Upper lobe of left lung (tissue), 4 donors: ENCODE results near the gene GOLPH3.

ENCODE experiments used
- EP300 ChIP-seq, 4 donors: sonication (generic); formaldehyde crosslinking; IDR thresholded peaks; one replicate each; pipeline ENCODE4 v1.5.1; 2017; ENCODE audit warnings: antibody characterized with exemption in 4 of 4, control low read depth in 2 of 4
- POLR2A ChIP-seq, 4 donors: fragments of 450-650 bp; IDR thresholded peaks; one replicate each; pipeline ENCODE4 v1.5.1; 2016 to 2017; ENCODE audit warnings: antibody characterized with exemption in 4 of 4, mild to moderate bottlenecking in 2 of 4
- POLR2AphosphoS5 ChIP-seq, 2 donors: sonication (generic); formaldehyde crosslinking; IDR thresholded peaks; one replicate each; pipeline ENCODE4 v1.5.1; 2017; ENCODE audit warnings: antibody characterized with exemption in 2 of 2
- TF ChIP-seq, protein P1 (sequence below), 6 experiments: fragments of 450-650 bp in 4 of 6; fragments of 200-600 bp in 2 of 6; sonication (generic) in 2 of 6; IDR thresholded peaks; one replicate each; pipeline ENCODE4 v1.5.1; 2016 to 2019; ENCODE audit warnings: antibody characterized with exemption in 6 of 6

DNA sequence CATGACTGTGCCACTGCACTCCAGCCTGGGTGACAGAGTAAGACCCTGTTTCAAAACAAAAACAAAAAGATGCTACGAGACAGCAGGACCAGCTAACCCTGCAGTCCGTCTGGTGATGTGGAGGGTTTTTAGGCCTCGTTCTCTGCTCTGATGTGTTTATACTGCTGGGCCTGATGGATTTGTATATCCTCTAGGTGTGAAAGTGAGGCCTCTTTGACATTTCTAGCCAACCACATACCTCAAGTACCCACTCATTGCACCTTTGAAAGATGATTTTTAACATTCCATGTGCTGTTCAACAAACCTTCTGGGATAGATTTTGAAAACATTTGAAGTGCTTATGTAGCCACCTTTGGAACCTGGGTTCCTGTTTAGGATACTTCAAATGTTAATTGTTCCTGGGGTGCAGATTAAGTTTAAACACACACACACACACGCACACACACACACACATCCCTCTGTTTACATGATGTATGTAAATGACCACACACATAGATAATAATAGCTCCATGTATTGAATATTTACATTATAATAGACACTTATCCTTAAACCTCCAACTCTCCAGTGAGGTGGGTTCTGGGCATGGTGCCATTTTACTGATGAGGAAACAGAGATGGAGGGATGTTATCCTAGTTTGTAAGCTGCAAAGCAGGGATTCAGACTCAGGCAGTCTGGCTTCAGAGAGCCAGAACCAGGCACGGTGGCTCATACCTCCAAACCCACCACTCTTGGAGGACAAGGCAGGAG is 48.8 kb upstream of the GOLPH3 start:
- TF ChIP-seq, protein P1, sequence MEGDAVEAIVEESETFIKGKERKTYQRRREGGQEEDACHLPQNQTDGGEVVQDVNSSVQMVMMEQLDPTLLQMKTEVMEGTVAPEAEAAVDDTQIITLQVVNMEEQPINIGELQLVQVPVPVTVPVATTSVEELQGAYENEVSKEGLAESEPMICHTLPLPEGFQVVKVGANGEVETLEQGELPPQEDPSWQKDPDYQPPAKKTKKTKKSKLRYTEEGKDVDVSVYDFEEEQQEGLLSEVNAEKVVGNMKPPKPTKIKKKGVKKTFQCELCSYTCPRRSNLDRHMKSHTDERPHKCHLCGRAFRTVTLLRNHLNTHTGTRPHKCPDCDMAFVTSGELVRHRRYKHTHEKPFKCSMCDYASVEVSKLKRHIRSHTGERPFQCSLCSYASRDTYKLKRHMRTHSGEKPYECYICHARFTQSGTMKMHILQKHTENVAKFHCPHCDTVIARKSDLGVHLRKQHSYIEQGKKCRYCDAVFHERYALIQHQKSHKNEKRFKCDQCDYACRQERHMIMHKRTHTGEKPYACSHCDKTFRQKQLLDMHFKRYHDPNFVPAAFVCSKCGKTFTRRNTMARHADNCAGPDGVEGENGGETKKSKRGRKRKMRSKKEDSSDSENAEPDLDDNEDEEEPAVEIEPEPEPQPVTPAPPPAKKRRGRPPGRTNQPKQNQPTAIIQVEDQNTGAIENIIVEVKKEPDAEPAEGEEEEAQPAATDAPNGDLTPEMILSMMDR (IDR thresholded peaks at IDR 0.05), result no peak
- TF ChIP-seq POLR2A (IDR thresholded peaks at IDR 0.05) (no peak), EP300 (IDR thresholded peaks at IDR 0.05) (peak in 1 of 4 donors; percentile 2), POLR2AphosphoS5 (IDR thresholded peaks at IDR 0.05) (no peak)
